Measurements from ENCODE around the gene APEH. TPM values are rescaled to one million over a fixed set of nuclear protein-coding genes. Genes with fewer than 3 reads are reported as not detected.
A peak's percentile ranks its signal among the peaks of the same experiment; 100 is the strongest.

Gene APEH
- total and polyA plus RNA-seq, 2 donors (not counting 1 experiment from before 2014, with no cell fraction given), result 79.4 to 96.2 TPM

DNA sequence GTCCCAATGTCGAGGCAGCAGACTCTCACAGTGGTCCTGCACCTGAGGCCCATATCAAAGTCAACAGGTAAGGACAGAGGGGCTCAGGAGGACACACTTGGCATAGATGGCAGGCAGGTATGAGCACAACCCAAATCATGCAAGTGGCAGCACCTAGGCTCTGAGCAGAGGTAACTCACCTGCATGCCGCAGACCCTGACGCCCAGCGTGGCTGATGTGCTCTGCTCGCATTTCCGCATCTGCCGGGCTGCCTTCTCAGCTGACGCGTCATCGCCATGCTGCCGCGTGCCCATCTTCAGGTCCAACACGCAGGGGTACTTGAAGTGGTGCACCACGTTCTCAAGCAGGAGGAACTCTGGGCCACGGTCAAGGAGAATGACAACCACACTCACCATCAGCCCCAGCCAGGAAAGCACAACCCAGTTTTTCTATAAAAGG, 53.8 kb downstream of the APEH start:
- Histone ChIP-seq H3K4me3 (ENCODE audit: control extremely low read depth in 1 of 5, extremely low read depth in 1 of 5, insufficient read depth in 1 of 5, low read depth in 2 of 5, low read length in 4 of 5) (no peak overlapping the region), H2AFZ (ENCODE audit: insufficient read depth, low read depth, low read length, poor library complexity, severe bottlenecking) (no peak overlapping the region), H3K9ac (ENCODE audit: low read length) (no peak overlapping the region), H3K27ac (ENCODE audit: low read length in 2 of 2) (peak overlapping the region in 1 of 2 donors; percentile 100), H3K4me2 (replicated peaks; ENCODE audit: low read depth, low read length, poor library complexity, severe bottlenecking) (no peak overlapping the region), H3K79me2 (ENCODE audit: control insufficient read depth, insufficient read depth, low read length) (no peaks in the 10 kb centered on the region), H4K20me1 (ENCODE audit: control insufficient read depth, insufficient read depth, low read length, poor library complexity, severe bottlenecking) (no peaks in the 10 kb centered on the region), H3K9me3 (ENCODE audit: control extremely low read depth in 1 of 3, control insufficient read depth in 2 of 3, insufficient read depth in 1 of 3, low read length in 2 of 3) (no peaks in the 10 kb centered on the region), H3K36me3 (replicated peaks in 1 of 2; ENCODE audit: control extremely low read depth in 1 of 2, control insufficient read depth in 1 of 2, extremely low read depth in 1 of 2, insufficient read depth in 2 of 2, low read length in 1 of 2) (peaks cover 0 to 43% of the 10 kb centered on the region in 2 experiments), H3K27me3 (replicated peaks in 1 of 4; ENCODE audit: control extremely low read depth in 1 of 4, control insufficient read depth in 3 of 4, insufficient read depth in 4 of 4, low read length in 3 of 4) (no peaks in the 10 kb centered on the region), H3K4me1 (ENCODE audit: control insufficient read depth in 2 of 2, insufficient read depth in 2 of 2, low read length in 2 of 2) (peaks cover 19 to 43% of the 10 kb centered on the region in 2 donors)
- Mint-ChIP-seq H3K27ac (peak overlapping the region; percentile 97), H3K9me3 (ENCODE audit: insufficient read depth) (no peaks in the 10 kb centered on the region), H3K27me3 (no peaks in the 10 kb centered on the region), H3K4me3 (no peak overlapping the region), H3K4me1 (peaks cover 35% of the 10 kb centered on the region)
- CTCF ChIA-PET, result no interaction called here
- ATAC-seq (ENCODE audit: low read depth) (no peak), DNase-seq (no peak)
- no peak for TF ChIP-seq EZH2 (IDR thresholded peaks at IDR 0.05; ENCODE audit: borderline replicate concordance, insufficient read depth, low read depth, low read length, poor library complexity, severe bottlenecking)
- TF ChIP-seq, protein P1, sequence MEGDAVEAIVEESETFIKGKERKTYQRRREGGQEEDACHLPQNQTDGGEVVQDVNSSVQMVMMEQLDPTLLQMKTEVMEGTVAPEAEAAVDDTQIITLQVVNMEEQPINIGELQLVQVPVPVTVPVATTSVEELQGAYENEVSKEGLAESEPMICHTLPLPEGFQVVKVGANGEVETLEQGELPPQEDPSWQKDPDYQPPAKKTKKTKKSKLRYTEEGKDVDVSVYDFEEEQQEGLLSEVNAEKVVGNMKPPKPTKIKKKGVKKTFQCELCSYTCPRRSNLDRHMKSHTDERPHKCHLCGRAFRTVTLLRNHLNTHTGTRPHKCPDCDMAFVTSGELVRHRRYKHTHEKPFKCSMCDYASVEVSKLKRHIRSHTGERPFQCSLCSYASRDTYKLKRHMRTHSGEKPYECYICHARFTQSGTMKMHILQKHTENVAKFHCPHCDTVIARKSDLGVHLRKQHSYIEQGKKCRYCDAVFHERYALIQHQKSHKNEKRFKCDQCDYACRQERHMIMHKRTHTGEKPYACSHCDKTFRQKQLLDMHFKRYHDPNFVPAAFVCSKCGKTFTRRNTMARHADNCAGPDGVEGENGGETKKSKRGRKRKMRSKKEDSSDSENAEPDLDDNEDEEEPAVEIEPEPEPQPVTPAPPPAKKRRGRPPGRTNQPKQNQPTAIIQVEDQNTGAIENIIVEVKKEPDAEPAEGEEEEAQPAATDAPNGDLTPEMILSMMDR (IDR thresholded peaks at IDR 0.05), result no peak
- POLR2A ChIA-PET, result no interaction called here
- 99% methylated on average over 12 of the region's 15 CpGs for WGBS (ENCODE audit: insufficient coverage)
- intact Hi-C loops (cut with micrococcal nuclease), result no loop called here

DNA sequence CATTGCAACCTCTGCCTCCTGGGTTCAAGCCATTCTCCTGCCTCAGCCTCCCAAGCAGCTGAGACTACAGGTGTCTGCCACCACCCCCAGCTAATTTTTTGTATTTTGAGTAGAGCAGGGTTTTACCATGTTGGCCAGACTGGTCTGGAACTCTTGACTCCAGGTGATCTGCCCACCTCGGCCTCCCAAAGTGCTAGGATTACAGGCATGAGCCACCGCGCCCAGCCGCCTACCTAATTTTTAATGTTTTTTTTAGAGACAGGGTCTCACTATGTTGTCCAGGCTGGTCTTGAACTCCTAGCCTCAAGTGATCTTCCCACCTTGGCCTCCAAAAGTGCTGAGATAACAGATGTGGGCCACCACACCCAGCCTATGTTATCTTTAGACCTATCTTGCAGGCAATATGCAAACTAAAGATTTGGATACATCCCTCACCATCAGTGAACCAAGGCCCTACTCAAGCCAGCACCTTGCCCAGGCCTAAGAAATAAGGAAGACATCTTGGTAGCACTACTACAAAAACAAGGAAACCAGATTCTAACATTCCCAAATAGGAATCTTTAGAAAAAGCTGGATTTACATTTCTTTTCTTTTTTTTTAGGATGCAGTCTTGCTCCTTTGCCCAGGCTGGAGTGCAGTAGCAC, 55.9 kb downstream of the APEH start:
- POLR2A ChIA-PET, result interaction anchor here (0.6 kb wide), 1 partner anchor 105 kb away, joined by 3 read pairs; no protein-coding TSS in a partner anchor

More for the DNA sequence above, 55.9 kb downstream of the APEH start:
- Mint-ChIP-seq H3K27ac (no peak overlapping the region), H3K9me3 (ENCODE audit: insufficient read depth) (no peaks in the 10 kb centered on the region), H3K4me3 (no peak overlapping the region), H3K27me3 (no peaks in the 10 kb centered on the region), H3K4me1 (peaks cover 20% of the 10 kb centered on the region)
- no peak overlapping the region for H3K9ac ChIP-seq (ENCODE audit: low read length)
- intact Hi-C loops (cut with micrococcal nuclease), result no loop called here
- no peak overlapping the region for H3K27ac ChIP-seq (ENCODE audit: low read length in 2 of 2)
- no peaks in the 10 kb centered on the region for H3K9me3 ChIP-seq (ENCODE audit: control extremely low read depth in 1 of 3, control insufficient read depth in 2 of 3, insufficient read depth in 1 of 3, low read length in 2 of 3)
- 100% methylated on average over 3 of the region's 4 CpGs for WGBS (ENCODE audit: insufficient coverage)
- TF ChIP-seq EZH2 (IDR thresholded peaks at IDR 0.05; ENCODE audit: borderline replicate concordance, insufficient read depth, low read depth, low read length, poor library complexity, severe bottlenecking), result no peak
- TF ChIP-seq, protein P1 (IDR thresholded peaks at IDR 0.05), result no peak
- ATAC-seq (ENCODE audit: low read depth) (no peak), DNase-seq (no peak)
- H3K4me3 ChIP-seq (ENCODE audit: control extremely low read depth in 1 of 5, extremely low read depth in 1 of 5, insufficient read depth in 1 of 5, low read depth in 2 of 5, low read length in 4 of 5), result no peak overlapping the region
- peaks cover 7 to 27% of the 10 kb centered on the region in 2 donors for H3K4me1 ChIP-seq (ENCODE audit: control insufficient read depth in 2 of 2, insufficient read depth in 2 of 2, low read length in 2 of 2)
- CTCF ChIA-PET, result no interaction called here
- no peaks in the 10 kb centered on the region for H4K20me1 ChIP-seq (ENCODE audit: control insufficient read depth, insufficient read depth, low read length, poor library complexity, severe bottlenecking)
- peaks cover 4 to 58% of the 10 kb centered on the region in 2 experiments for H3K36me3 ChIP-seq (replicated peaks in 1 of 2; ENCODE audit: control extremely low read depth in 1 of 2, control insufficient read depth in 1 of 2, extremely low read depth in 1 of 2, insufficient read depth in 2 of 2, low read length in 1 of 2)
- no peak overlapping the region for H3K4me2 ChIP-seq (replicated peaks; ENCODE audit: low read depth, low read length, poor library complexity, severe bottlenecking)
- H2AFZ ChIP-seq (ENCODE audit: insufficient read depth, low read depth, low read length, poor library complexity, severe bottlenecking), result no peak overlapping the region
- H3K27me3 ChIP-seq (replicated peaks in 1 of 4; ENCODE audit: control extremely low read depth in 1 of 4, control insufficient read depth in 3 of 4, insufficient read depth in 4 of 4, low read length in 3 of 4), result no peaks in the 10 kb centered on the region
- H3K79me2 ChIP-seq (ENCODE audit: control insufficient read depth, insufficient read depth, low read length), result no peaks in the 10 kb centered on the region

Measured in B cell (primary cell).